Immature natural killer cell (primary cell): ENCODE data around the gene LSM12. TPM values are rescaled to one million over a fixed set of nuclear protein-coding genes. Genes with fewer than 3 reads are reported as not detected.
"Not testable (repeated sequence)": the region's sequence is repeated elsewhere in the genome, so short reads cannot be mapped to it uniquely, and the experiment has no call there.

Experiments used
- DNase-seq, 3 donors: peaks; one replicate each; pipeline ENCODE4 v3.0.0; 2022; ENCODE audit warnings: mixed read lengths in 1 of 3
- H3K27ac Mint-ChIP-seq, 6 donors: one replicate each; pipeline ENCODE4 v1.8.0; 2020; ENCODE audit warnings: mixed read lengths in 6 of 6, mild to moderate bottlenecking in 5 of 6, inconsistent platforms in 4 of 6, moderate library complexity in 3 of 6
- H3K27me3 Mint-ChIP-seq, 3 donors: one replicate each; pipeline ENCODE4 v1.8.0; 2020 to 2021; ENCODE audit warnings: low read depth in 3 of 3, mild to moderate bottlenecking in 3 of 3, mixed read lengths in 3 of 3, moderate library complexity in 3 of 3, inconsistent platforms in 1 of 3
- H3K36me3 Mint-ChIP-seq, 3 donors: one replicate each; pipeline ENCODE4 v1.8.0; 2020; ENCODE audit warnings: mixed read lengths in 3 of 3, inconsistent platforms in 2 of 3, mild to moderate bottlenecking in 2 of 3
- H3K4me1 Mint-ChIP-seq, 2 donors: one replicate each; pipeline ENCODE4 v1.8.0; 2020; ENCODE audit warnings: inconsistent platforms in 2 of 2, mild to moderate bottlenecking in 2 of 2, mixed read lengths in 2 of 2, moderate library complexity in 1 of 2
- H3K4me3 Mint-ChIP-seq, 5 donors: one replicate each; pipeline ENCODE4 v1.8.0; 2020; ENCODE audit warnings: mild to moderate bottlenecking in 5 of 5, mixed read lengths in 5 of 5, inconsistent platforms in 3 of 5, moderate library complexity in 3 of 5
- H3K9me3 Mint-ChIP-seq, 6 donors: one replicate each; pipeline ENCODE4 v1.8.0; 2020; ENCODE audit warnings: mild to moderate bottlenecking in 6 of 6, mixed read lengths in 6 of 6, inconsistent platforms in 4 of 6, moderate library complexity in 3 of 6
- polyA plus RNA-seq, 3 donors: library from polyadenylated mRNA; unstranded; fragments of 300-500 nt; fragmentation: Illumina TruSeq; gene quantifications; one replicate each; pipeline ENCODE4 v1.2.3, GENCODE V29; 2021

Gene LSM12
- polyA plus RNA-seq, 3 donors from 2014 or later = 56.5 to 82.6 (median 77.9) TPM

DNA sequence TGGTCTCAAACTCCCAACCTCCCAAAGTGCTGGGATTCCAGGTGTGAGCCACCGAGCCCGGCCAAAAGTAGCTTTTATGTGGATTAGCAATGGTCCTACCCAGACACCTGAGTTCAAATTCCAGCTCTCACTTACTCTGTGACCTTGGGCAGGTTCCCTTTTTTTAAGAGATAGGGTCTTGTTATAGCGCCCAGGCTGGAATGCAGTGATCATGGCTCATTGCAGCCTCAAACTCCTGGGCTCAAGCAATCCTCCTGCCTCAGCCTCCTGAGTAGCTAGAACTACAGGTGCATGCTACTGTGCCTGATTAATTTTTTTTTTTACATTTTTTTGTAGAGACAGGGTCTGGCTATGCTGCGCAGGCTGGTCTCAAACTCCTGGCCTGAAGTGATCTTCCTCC is 40.3 kb upstream of the LSM12 start:
- peaks cover 0 to 5% (median 3%) of the 10 kb centered on the region in 3 donors for H3K27me3 Mint-ChIP-seq
- peaks cover 13 to 14% of the 10 kb centered on the region in 2 donors for H3K4me1 Mint-ChIP-seq
- no peak overlapping the region for H3K4me3 Mint-ChIP-seq
- no peak for DNase-seq
- H3K27ac Mint-ChIP-seq = no peak overlapping the region
- H3K9me3 Mint-ChIP-seq = no peaks in the 10 kb centered on the region
- H3K36me3 Mint-ChIP-seq = no peaks in the 10 kb centered on the region

DNA sequence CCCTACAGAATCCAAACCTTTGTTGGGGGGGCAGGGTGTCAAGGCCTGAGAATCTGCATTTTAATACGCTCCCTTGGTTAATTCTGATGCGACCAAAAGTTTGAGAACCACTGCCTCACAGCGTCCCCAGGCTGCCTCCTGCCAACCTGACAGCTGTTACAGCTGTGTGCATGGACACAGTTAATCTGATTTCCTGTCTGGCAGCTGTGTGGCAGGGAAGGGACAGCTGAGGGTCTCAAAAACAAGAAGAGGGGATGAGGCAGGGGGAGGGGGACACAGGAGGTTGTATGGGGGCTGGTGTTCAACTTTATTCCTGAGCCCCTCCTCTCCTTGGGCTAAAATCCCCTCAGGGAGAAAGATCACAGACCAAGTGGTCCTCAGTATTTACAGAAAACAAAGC is 39.5 kb upstream of the LSM12 start:
- Mint-ChIP-seq H3K4me1 (peaks cover 7 to 8% of the 10 kb centered on the region in 2 donors), H3K27ac (no peak overlapping the region), H3K4me3 (no peak overlapping the region), H3K36me3 (no peaks in the 10 kb centered on the region), H3K27me3 (peaks cover 0 to 3% (median 2%) of the 10 kb centered on the region in 3 donors), H3K9me3 (no peaks in the 10 kb centered on the region)
- no peak for DNase-seq

DNA sequence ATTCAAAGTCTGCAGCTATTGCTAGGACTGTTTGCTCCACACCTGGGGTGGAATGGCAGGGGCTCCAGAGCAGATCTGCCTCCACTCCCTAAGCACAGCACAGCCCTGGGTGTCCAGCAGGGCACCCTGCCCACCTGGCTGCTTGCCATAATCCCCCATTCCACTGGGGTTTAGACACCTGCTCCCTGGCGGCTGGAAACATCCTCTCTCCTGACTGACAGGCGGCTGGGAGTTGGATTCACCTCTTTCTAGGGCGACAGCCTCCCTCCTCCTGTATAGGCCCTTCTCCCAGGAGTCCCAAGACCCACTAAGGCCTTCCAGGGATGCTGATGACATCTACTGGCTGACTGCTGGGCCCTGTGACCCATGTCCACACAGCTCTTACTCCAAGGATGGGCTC is 39.0 kb upstream of the LSM12 start:
- Mint-ChIP-seq H3K27ac (no peak overlapping the region), H3K27me3 (peaks cover 0 to 3% (median 2%) of the 10 kb centered on the region in 3 donors), H3K4me3 (no peak overlapping the region), H3K4me1 (peaks cover 4 to 5% of the 10 kb centered on the region in 2 donors), H3K36me3 (no peaks in the 10 kb centered on the region), H3K9me3 (no peaks in the 10 kb centered on the region)
- no peak for DNase-seq

DNA sequence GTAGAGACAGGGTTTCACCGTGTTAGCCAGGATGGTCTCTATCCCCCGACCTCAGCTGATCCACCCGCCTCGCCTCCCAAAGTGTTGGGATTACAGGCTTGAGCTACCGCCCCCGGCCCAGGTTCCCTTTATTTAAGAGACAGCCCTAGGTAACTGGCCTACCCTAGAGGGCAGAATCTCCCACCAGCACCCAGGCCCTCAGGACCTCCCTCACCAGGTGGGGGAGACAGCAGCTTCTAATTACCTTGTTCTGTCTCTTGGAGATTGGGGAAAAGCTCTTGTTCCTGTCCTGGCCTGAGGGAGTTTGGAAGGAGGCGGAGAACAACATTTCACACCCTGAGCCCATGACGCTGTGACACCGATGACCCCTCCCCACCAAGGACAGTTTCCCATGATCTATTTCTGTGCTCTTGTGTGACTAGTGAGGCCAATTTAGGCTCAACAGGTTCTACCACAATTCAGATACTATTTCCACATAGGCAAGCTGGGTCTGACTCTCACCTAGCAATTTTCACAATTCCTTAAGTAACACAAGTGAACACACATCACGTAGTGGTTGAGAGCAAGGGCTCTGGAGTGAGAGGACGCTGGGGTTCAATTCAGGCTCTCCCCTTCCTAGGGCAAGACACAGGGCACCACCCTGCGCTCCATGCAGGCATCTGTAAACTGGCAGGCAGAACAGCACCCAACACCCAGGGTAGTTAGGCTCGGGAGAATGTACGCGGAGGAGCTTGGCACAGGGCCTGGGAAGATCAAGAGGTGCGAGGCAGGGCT is 36.6 kb upstream of the LSM12 start:
- H3K4me3 Mint-ChIP-seq = no peak overlapping the region
- H3K9me3 Mint-ChIP-seq = no peaks in the 10 kb centered on the region
- H3K27me3 Mint-ChIP-seq = peaks cover 0 to 3% (median 2%) of the 10 kb centered on the region in 3 donors
- peaks cover 0 to 1% of the 10 kb centered on the region in 2 donors for H3K4me1 Mint-ChIP-seq
- H3K27ac Mint-ChIP-seq = no peak overlapping the region
- H3K36me3 Mint-ChIP-seq = no peaks in the 10 kb centered on the region
- DNase-seq = no peak

DNA sequence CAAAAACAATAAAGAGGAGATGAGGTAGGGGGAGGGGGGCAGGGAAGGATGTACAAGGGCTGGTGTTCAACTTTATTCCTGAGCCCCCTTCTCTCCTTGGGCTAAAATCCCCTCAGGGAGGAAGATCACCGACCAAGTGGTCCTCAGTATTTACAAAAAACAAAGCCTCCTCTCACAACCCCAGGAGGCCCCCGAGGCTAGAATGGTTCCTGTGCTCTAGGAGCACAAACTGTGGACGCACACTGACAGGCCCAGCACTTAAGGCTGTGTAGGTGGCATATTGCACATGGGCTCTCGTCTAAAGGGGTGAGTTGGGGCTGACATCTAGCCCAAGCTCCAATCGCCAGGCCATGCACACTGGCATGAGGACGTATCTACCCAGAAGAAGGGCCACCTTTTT is 35.4 kb upstream of the LSM12 start:
- H3K27ac Mint-ChIP-seq, DNase-seq, H3K36me3 Mint-ChIP-seq, H3K4me3 Mint-ChIP-seq, H3K27me3 Mint-ChIP-seq, H3K9me3 Mint-ChIP-seq, H3K4me1 Mint-ChIP-seq: not testable (repeated sequence)

DNA sequence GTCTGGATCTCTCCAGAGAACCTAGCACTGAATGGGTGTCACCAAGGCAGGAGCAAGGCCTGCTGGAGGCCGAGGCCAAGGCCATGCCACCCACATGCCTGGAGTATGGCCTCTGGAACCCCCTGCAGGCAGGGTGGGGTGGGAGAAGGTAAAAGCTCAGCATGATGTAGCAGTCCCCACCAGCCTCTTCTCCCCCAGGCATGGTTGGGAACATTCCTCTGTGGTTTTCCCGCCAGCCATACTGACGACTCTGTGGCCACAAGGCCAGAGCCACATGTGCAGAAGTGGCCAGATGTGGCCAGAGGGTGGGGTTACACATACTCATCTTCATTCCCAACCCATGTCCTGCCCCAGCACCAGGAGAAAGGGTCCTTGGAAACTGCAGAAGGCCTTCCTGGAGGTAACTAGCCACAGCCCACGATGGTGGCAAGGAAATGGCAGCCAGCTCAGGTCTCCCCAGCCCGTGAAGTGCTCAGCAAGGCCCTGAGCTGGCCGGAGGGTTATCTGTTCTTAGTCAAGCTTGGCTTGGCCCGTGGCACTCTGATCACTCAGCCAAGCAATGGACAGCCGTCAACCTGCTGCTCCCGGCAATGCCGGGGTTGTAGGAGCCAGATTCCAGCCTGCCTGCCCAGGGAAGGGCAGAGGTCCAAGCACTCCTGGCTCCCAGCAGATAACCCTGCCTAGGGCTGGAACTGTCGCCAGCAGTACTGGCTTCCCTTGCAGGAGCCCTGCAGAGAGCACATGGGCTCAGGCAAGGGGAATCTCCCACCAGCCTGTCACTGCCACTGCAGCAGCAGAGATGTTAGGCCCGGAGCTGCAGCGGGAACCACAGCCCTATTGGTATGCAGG is 30.9 kb upstream of the LSM12 start:
- Mint-ChIP-seq H3K9me3 (no peaks in the 10 kb centered on the region), H3K36me3 (no peaks in the 10 kb centered on the region), H3K27ac (no peak overlapping the region), H3K4me1 (peaks cover 5 to 9% of the 10 kb centered on the region in 2 donors), H3K4me3 (no peak overlapping the region), H3K27me3 (peaks cover 0 to 7% (median 0%) of the 10 kb centered on the region in 3 donors)
- DNase-seq = no peak

DNA sequence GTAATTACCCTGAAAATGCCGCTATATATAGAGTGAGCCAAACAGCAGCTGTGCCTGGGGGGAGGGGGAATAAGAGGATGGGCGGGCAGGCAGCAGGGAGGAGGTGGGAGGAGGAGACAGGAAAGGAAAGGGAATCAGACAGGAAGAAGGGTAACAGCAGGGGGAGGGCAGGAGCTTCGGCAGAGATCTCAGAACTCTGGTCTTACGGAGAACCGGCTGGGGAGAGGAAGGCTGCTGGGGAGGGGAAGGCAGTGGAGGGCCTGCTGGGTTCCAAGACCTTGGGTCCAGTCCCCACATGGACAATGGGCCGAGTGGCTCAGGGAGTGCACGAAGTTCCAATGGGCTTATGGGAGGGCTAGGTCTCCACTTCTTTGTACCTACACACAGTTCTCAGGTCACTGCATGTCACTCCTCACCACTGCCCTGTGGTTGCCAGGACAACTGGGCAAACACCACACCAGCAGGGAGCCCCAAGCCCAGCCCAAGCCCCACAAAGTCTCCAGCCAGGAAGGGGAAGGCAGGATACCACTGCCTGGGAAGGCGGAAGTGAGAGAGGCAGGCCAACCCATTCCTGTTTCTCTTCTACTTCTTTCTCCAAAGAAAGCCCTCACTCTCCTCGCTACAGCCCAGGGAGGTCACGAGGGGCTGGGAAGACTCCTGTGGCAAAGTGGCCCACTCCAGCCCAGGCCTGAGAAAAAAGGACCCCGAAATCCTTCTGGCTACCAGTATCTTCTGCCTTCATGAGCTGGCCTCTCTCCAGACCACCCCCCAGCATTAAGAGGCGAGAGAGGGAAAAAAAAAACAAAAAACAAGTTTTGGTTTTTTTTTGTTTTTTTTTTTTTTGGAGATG is 29.4 kb upstream of the LSM12 start:
- H3K27me3 Mint-ChIP-seq = peaks cover 0 to 8% (median 0%) of the 10 kb centered on the region in 3 donors
- H3K4me1 Mint-ChIP-seq = peaks cover 5 to 9% of the 10 kb centered on the region in 2 donors
- H3K4me3 Mint-ChIP-seq = peak overlapping the region in 1 of 5 donors; percentile 38
- no peak for DNase-seq
- H3K27ac Mint-ChIP-seq = peak overlapping the region in 1 of 6 donors; percentile 40
- no peaks in the 10 kb centered on the region for H3K9me3 Mint-ChIP-seq
- H3K36me3 Mint-ChIP-seq = peaks cover 0 to 5% (median 4%) of the 10 kb centered on the region in 3 donors

DNA sequence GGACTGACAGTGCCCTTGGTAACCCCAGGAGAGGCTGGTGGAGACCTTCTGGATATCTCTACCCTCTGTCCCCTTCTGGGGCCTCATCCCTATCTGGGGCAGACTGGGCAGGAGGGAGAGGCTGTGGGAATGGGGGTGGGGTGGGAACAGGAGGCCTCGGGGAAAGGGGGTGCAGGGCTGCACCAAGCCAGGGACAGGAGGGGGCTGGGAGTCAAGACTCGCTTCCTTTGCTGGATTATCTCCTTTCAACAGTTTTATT is 28.8 kb upstream of the LSM12 start:
- peaks cover 0 to 5% (median 4%) of the 10 kb centered on the region in 3 donors for H3K36me3 Mint-ChIP-seq
- no peaks in the 10 kb centered on the region for H3K9me3 Mint-ChIP-seq
- H3K4me1 Mint-ChIP-seq = peaks cover 5 to 9% of the 10 kb centered on the region in 2 donors
- peaks cover 0 to 8% (median 0%) of the 10 kb centered on the region in 3 donors for H3K27me3 Mint-ChIP-seq
- no peak overlapping the region for H3K27ac Mint-ChIP-seq
- no peak for DNase-seq
- no peak overlapping the region for H3K4me3 Mint-ChIP-seq

GRCh38 chr17:44094701-44095387 is 28.4 kb upstream of the LSM12 start:
- Mint-ChIP-seq H3K4me1 (peaks cover 5 to 9% of the 10 kb centered on the region in 2 donors), H3K27ac (no peak overlapping the region), H3K27me3 (peaks cover 0 to 8% (median 0%) of the 10 kb centered on the region in 3 donors), H3K9me3 (no peaks in the 10 kb centered on the region), H3K4me3 (no peak overlapping the region), H3K36me3 (peaks cover 0 to 5% (median 4%) of the 10 kb centered on the region in 3 donors)
- DNase-seq = no peak

GRCh38 chr17:44093231-44093900 is 26.9 kb upstream of the LSM12 start:
- H3K27me3 Mint-ChIP-seq = peaks cover 0 to 8% (median 2%) of the 10 kb centered on the region in 3 donors
- peak overlapping the region in 1 of 6 donors; percentile 28 for H3K27ac Mint-ChIP-seq
- H3K9me3 Mint-ChIP-seq = no peaks in the 10 kb centered on the region
- DNase-seq = no peak
- no peak overlapping the region for H3K4me3 Mint-ChIP-seq
- peaks cover 5 to 9% (median 5%) of the 10 kb centered on the region in 3 donors for H3K36me3 Mint-ChIP-seq
- H3K4me1 Mint-ChIP-seq = peaks cover 5 to 9% of the 10 kb centered on the region in 2 donors

DNA sequence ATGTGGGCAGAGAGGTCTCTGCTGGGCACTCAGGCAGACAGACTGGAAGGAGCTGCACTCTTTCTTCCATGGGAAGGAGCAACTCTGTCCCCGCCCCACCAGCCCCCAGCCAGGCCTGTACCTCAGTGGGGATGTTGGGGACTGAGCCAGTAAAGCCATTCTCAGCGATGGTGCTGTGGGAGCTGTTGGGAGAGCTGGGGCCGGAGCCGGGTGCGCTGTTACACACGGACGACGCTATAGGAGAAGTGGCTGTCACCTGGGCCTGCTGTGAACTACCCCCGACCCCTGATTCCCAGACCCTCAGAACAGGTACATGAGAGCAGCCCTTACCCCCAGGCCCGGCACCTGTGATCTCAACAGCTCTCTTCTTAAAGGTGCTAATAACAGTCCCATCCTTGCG is 25.6 kb upstream of the LSM12 start:
- H3K36me3 Mint-ChIP-seq = peaks cover 5 to 9% (median 5%) of the 10 kb centered on the region in 3 donors
- peaks cover 0 to 9% (median 2%) of the 10 kb centered on the region in 3 donors for H3K27me3 Mint-ChIP-seq
- no peak overlapping the region for H3K27ac Mint-ChIP-seq

DNA sequence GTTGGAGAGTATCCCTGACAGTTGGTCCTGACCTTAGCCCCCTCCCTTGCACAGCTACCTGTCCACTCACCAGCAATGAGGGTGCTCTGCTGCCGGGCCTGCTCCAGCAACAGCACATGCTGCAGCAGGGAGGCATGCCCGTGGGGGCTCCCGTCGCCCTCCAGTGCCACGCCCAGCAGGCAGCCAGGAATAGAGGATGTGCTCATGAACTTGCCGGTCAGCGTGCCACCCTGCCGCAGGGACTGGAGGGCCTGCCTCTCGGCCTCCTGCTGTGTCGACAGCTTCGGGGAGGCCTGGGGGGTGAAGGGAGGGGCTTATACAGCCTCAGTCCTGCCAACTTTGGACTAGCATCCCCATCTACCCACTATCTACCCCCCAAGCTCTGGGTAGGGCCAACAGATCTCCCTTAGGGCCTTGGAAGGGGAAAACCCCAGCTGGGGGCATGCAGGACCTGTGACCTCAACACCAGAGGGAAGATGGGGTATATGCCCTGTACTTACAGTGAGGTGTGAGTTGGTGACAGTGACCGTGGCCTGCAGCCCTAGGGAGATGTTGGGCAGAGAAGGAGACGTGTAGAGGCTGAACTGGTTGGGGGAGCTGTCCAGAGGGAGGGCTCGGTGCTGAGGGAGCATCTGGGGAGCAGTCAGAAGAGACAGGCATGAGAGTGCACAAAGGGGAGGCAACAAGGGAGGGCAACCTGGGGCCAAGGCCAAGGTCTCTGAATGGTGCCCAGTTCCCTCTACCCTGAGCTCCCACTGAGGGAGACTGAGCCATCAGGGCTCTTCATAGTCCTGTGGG is 24.9 kb upstream of the LSM12 start:
- peaks cover 5 to 6% of the 10 kb centered on the region in 2 donors for H3K4me1 Mint-ChIP-seq
- H3K4me3 Mint-ChIP-seq = no peak overlapping the region
- H3K27me3 Mint-ChIP-seq = peaks cover 0 to 8% (median 2%) of the 10 kb centered on the region in 3 donors
- H3K36me3 Mint-ChIP-seq = peaks cover 5 to 9% (median 5%) of the 10 kb centered on the region in 3 donors
- H3K27ac Mint-ChIP-seq = no peak overlapping the region
- no peak for DNase-seq
- H3K9me3 Mint-ChIP-seq = no peaks in the 10 kb centered on the region

More for the DNA sequence above, 25.6 kb upstream of the LSM12 start:
- no peak overlapping the region for H3K4me3 Mint-ChIP-seq
- H3K4me1 Mint-ChIP-seq = peaks cover 5 to 6% of the 10 kb centered on the region in 2 donors
- no peak for DNase-seq
- H3K9me3 Mint-ChIP-seq = no peaks in the 10 kb centered on the region
